GM12873 (cell line): Measurements from ENCODE around the gene PRDX4.

Source experiments
- TF ChIP-seq, protein P1 (sequence below): IDR thresholded peaks from 2 replicates; pipeline ENCODE4 v1.5.1; 2012; ENCODE audit warnings: low read depth, mild to moderate bottlenecking, moderate library complexity, low read length, control low read depth; ENCODE audit not compliant: insufficient read depth; ENCODE audit errors: missing control alignments

PRDX4 gene

DNA sequence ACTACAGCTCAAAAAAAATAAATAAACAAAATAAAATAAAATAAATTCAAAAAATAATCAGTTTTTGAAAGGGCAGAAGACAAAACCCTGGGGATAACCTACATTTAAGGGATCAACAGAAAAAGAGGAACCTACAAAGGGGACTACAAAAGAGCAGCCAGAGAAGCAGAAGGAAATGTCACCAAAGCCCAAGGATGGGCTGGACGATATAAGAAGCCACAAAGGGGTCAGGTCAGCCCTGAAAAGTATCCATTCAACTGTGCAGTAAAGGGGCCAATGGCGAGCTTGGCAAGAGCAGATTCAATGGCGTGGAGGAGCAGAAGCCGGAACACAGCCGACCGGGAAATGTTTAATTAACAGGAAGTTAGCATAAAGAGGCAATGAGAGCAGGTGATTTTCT, 58.9 kb downstream of the PRDX4 start:
- TF ChIP-seq, protein P1, sequence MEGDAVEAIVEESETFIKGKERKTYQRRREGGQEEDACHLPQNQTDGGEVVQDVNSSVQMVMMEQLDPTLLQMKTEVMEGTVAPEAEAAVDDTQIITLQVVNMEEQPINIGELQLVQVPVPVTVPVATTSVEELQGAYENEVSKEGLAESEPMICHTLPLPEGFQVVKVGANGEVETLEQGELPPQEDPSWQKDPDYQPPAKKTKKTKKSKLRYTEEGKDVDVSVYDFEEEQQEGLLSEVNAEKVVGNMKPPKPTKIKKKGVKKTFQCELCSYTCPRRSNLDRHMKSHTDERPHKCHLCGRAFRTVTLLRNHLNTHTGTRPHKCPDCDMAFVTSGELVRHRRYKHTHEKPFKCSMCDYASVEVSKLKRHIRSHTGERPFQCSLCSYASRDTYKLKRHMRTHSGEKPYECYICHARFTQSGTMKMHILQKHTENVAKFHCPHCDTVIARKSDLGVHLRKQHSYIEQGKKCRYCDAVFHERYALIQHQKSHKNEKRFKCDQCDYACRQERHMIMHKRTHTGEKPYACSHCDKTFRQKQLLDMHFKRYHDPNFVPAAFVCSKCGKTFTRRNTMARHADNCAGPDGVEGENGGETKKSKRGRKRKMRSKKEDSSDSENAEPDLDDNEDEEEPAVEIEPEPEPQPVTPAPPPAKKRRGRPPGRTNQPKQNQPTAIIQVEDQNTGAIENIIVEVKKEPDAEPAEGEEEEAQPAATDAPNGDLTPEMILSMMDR = no peak

DNA sequence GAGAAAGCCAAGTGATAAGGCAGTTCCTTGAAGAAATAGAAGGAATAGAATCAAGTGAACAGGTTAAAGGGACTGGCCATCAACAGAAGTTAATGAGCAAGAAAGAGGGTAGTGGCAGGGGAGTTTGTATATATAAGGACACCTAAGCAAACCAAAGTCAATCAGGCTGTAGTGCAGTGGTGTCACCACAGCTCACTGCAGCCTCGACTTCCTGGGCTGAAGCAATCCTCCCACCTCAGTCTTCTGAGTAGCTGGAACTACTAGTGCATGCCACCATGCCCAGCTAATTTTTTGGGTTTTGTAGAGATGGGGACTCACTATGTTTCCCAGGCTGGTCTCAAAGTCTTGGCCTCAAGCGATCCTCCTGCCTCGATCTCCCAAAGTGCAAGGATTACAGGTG, 59.9 kb downstream of the PRDX4 start:
- TF ChIP-seq, protein P1 = no peak

DNA sequence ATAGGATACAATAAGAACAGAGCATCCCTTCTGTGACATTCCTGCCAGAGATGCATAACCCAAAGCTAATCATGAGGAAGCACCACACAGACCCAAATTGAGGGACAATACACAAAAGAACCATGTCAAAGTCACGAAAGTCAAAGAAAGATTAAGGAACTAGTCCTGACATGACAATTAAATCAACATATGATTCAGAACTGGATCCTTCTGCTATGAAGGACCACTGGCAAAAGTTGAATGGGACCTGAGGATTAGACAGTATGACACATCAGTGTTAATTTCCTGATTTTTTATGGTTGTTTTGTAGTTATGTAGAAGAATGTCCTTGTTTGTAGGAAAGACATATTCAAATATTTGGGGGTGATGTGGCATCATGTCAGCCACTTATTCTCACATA, 61.9 kb downstream of the PRDX4 start:
- TF ChIP-seq, protein P1 = no peak

DNA sequence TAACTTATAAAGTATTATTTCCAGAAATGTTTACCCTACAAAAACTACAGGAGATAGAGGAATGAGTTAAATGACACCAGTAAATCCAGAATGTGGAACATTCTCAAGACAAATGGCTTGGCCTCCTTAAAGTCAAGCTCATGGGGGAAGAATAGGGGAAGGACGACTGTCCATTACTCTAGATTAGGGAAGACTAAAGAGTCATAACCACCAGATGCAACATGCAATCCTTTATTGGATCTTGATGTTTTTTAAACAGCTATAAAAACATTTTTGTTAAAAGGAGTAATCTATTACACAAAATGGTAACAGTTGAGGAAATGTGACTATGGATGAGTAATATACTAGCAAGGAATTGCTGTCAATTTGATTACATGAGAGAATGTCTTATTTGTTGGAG, 64.7 kb downstream of the PRDX4 start:
- TF ChIP-seq, protein P1 = no peak

DNA sequence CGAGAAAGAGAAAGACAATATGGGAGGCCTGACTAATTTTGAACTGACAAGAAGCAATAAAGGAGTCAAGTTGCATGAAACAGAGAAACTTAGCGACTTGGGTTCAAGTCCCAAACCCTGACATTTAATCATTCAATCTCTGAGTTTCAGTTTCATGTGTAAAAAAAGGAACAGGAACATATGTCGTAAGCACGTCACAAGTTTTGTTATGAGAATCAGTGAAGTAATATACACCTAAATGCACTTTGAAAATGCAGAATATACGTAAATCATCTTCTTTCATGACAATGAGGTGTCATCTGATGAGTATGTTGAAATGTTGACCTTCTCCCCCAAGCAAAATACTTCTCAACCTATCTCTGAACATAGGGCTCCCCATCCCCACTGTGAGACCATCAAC, 65.4 kb downstream of the PRDX4 start:
- TF ChIP-seq, protein P1 = no peak
